DND-41 (cell line): ENCODE data around the gene SNRPN.

Experiments used
- ATAC-seq: fragments of 200-7000 bp; cut with Tn5 transposase; 3 replicates; pipeline ENCODE4 v1.9.1; 2021; ENCODE audit warnings: low read depth; ENCODE audit not compliant: insufficient read depth
- DNase-seq: peaks from one replicate; pipeline ENCODE4 v3.0.0-alpha.2; 2020
- H2AFZ ChIP-seq: 2 replicates; pipeline ENCODE4 v1.6.0; 2012; ENCODE audit warnings: low read depth, low read length
- H3K27ac ChIP-seq: 2 replicates; pipeline ENCODE4 v1.5.1; 2012; ENCODE audit warnings: low read length, inconsistent platforms
- H3K27me3 ChIP-seq: fragments of 200-600 bp; sonication (generic); 2 replicates; pipeline ENCODE4 v1.6.0; 2012; ENCODE audit warnings: low read length, mild to moderate bottlenecking, inconsistent platforms; ENCODE audit not compliant: insufficient read depth, poor library complexity
- H3K36me3 ChIP-seq: 2 replicates; pipeline ENCODE4 v1.5.1; 2012; ENCODE audit warnings: low read length, inconsistent platforms; ENCODE audit not compliant: insufficient read depth
- H3K4me1 ChIP-seq: 2 replicates; pipeline ENCODE4 v1.5.1; 2012; ENCODE audit warnings: mild to moderate bottlenecking, low read length; ENCODE audit not compliant: insufficient read depth
- H3K4me2 ChIP-seq: 2 replicates; pipeline ENCODE4 v1.6.0; 2012; ENCODE audit warnings: mild to moderate bottlenecking, moderate library complexity, low read length, inconsistent platforms; ENCODE audit not compliant: insufficient read depth
- H3K4me3 ChIP-seq, 2 experiments: fragments of 200-600 bp in 1 of 2; shearing (Covaris generic) in 1 of 2; 2 replicates each; pipeline ENCODE4 v1.5.1; 2012 to 2016; ENCODE audit warnings: inconsistent platforms in 2 of 2, low read length in 2 of 2, mild to moderate bottlenecking in 2 of 2, low read depth in 1 of 2, moderate library complexity in 1 of 2
- H3K79me2 ChIP-seq: 2 replicates; pipeline ENCODE4 v1.6.0; 2012; ENCODE audit warnings: low read length, inconsistent platforms; ENCODE audit not compliant: insufficient read depth
- H3K9ac ChIP-seq: 2 replicates; pipeline ENCODE4 v1.6.0; 2012; ENCODE audit warnings: low read depth, mild to moderate bottlenecking, inconsistent platforms, low read length, moderate library complexity
- H3K9me3 ChIP-seq: 2 replicates; pipeline ENCODE4 v1.5.1; 2012; ENCODE audit warnings: low read length, moderate library complexity, mild to moderate bottlenecking, inconsistent platforms; ENCODE audit not compliant: insufficient read depth, severe bottlenecking
- H4K20me1 ChIP-seq: 2 replicates; pipeline ENCODE4 v1.6.0; 2012; ENCODE audit warnings: low read length; ENCODE audit not compliant: insufficient read depth
- CTCF ChIP-seq: IDR thresholded peaks from 2 replicates; pipeline ENCODE4 v1.5.1; 2012; ENCODE audit warnings: borderline replicate concordance, low read length, moderate library complexity, mild to moderate bottlenecking; ENCODE audit not compliant: poor library complexity, severe bottlenecking; ENCODE audit errors: extremely low read depth
- EZH2 ChIP-seq: IDR thresholded peaks from 3 replicates; pipeline ENCODE4 v1.6.1; 2012; ENCODE audit warnings: borderline replicate concordance, low read depth, mild to moderate bottlenecking, moderate library complexity, low read length, inconsistent platforms; ENCODE audit not compliant: severe bottlenecking

The SNRPN gene

GRCh38 chr15:24944954-24945353 is 9.8 kb upstream of the SNRPN start:
- Histone ChIP-seq H3K36me3 (no peaks in the 10 kb centered on the region), H3K4me1 (no peaks in the 10 kb centered on the region)
- no peak for TF ChIP-seq CTCF
- TF ChIP-seq EZH2, result no peak

GRCh38 chr15:24945711-24946110 is 9.1 kb upstream of the SNRPN start:
- Histone ChIP-seq H3K36me3 (no peaks in the 10 kb centered on the region), H3K79me2 (no peaks in the 10 kb centered on the region), H3K27me3 (no peaks in the 10 kb centered on the region), H4K20me1 (no peaks in the 10 kb centered on the region), H3K4me1 (no peaks in the 10 kb centered on the region), H3K9ac (no peak overlapping the region), H3K4me3 (no peak overlapping the region), H3K9me3 (no peaks in the 10 kb centered on the region), H3K4me2 (no peak overlapping the region), H3K27ac (no peak overlapping the region), H2AFZ (no peak overlapping the region)
- TF ChIP-seq EZH2, result no peak
- no peak for TF ChIP-seq CTCF
- ATAC-seq, result no peak
- no peak for DNase-seq

More at GRCh38 chr15:24944954-24945353, 9.8 kb upstream of the SNRPN start:
- Histone ChIP-seq H3K79me2 (no peaks in the 10 kb centered on the region), H3K4me3 (no peak overlapping the region), H4K20me1 (no peaks in the 10 kb centered on the region), H3K27ac (no peak overlapping the region), H2AFZ (no peak overlapping the region), H3K9ac (no peak overlapping the region), H3K27me3 (no peaks in the 10 kb centered on the region), H3K4me2 (no peak overlapping the region), H3K9me3 (no peaks in the 10 kb centered on the region)
- ATAC-seq, result no peak
- no peak for DNase-seq

- H4K20me1 ChIP-seq, result no peaks in the 10 kb centered on the region
- H2AFZ ChIP-seq, result no peak overlapping the region
- TF ChIP-seq CTCF, result no peak
- no peak for TF ChIP-seq EZH2
- ATAC-seq (no peak), DNase-seq (no peak)
- no peaks in the 10 kb centered on the region for H3K36me3 ChIP-seq
- no peaks in the 10 kb centered on the region for H3K4me1 ChIP-seq
- H3K27ac ChIP-seq, result no peak overlapping the region
- H3K4me3 ChIP-seq, result no peak overlapping the region
- no peaks in the 10 kb centered on the region for H3K27me3 ChIP-seq
- H3K79me2 ChIP-seq, result no peaks in the 10 kb centered on the region
- H3K9me3 ChIP-seq, result no peaks in the 10 kb centered on the region
- no peak overlapping the region for H3K4me2 ChIP-seq
- no peak overlapping the region for H3K9ac ChIP-seq
These were observed 6.3 kb upstream of the SNRPN start for GRCh38 chr15:24948495-24948894.

GRCh38 chr15:24955531-24955921 is 739 bp downstream of the SNRPN start:
- Histone ChIP-seq H3K79me2 (peaks cover 53% of the 10 kb centered on the region), H3K36me3 (peaks cover 2% of the 10 kb centered on the region; the same call in 1 of the 2 replicates), H3K4me1 (peaks cover 27% of the 10 kb centered on the region), H3K9me3 (no peaks in the 10 kb centered on the region), H3K27me3 (no peaks in the 10 kb centered on the region), H3K27ac (peak overlapping the region; percentile 97), H3K9ac (peak overlapping the region; percentile 81), H4K20me1 (no peaks in the 10 kb centered on the region; the same call in 1 of the 2 replicates), H3K4me2 (peak overlapping the region; percentile 68), H3K4me3 (peak overlapping the region; percentile 82 to 94; a peak in 3 of 4 replicates), H2AFZ (peak overlapping the region; percentile 80)
- DNase-seq (peak; percentile 19), ATAC-seq (no peak)
- TF ChIP-seq EZH2, result no peak
- TF ChIP-seq CTCF, result no peak
